Upper lobe of right lung (tissue), 1 donor: ENCODE results near the gene SYT1. TPM values are rescaled to one million over a fixed set of nuclear protein-coding genes. Genes with fewer than 3 reads are reported as not detected.
"Not testable (repeated sequence)": the region's sequence is repeated elsewhere in the genome, so short reads cannot be mapped to it uniquely, and the experiment has no call there.

Source experiments
- ATAC-seq: fragments of 200-7000 bp; cut with Tn5 transposase; one replicate; pipeline ENCODE4 v1.9.1; 2020; ENCODE audit warnings: mild to moderate bottlenecking, moderate library complexity
- DNase-seq: peaks from one replicate; pipeline ENCODE4 v3.0.0-alpha.2; 2020
- H3K27ac ChIP-seq: fragments of 200-600 bp; one replicate; pipeline ENCODE4 v1.8.0; 2022
- H3K27me3 ChIP-seq: fragments of 200-600 bp; one replicate; pipeline ENCODE4 v1.8.0; 2022; ENCODE audit warnings: mild to moderate bottlenecking
- H3K36me3 ChIP-seq: fragments of 200-600 bp; one replicate; pipeline ENCODE4 v1.8.0; 2022
- H3K4me1 ChIP-seq: fragments of 200-600 bp; one replicate; pipeline ENCODE4 v1.8.0; 2022
- H3K4me3 ChIP-seq: fragments of 200-600 bp; one replicate; pipeline ENCODE4 v1.8.0; 2022; ENCODE audit warnings: mild to moderate bottlenecking
- H3K9me3 ChIP-seq: fragments of 200-600 bp; one replicate; pipeline ENCODE4 v1.8.0; 2022
- CTCF ChIP-seq: fragments of 200-600 bp; IDR thresholded peaks from one replicate; pipeline ENCODE4 v1.8.0; 2022; ENCODE audit warnings: antibody characterized with exemption
- intact Hi-C: fragments of 100-400 bp; cut with DNase I; formaldehyde crosslinking; loops from one replicate; pipeline ENCODE4 v1.11.0; 2022
- long read RNA-seq: library from polyadenylated mRNA; unstranded; transcript quantifications from one replicate; pipeline ENCODE4 v2.0.0, GENCODE V29; 2021
- total RNA-seq: library from RNA; stranded (reverse); fragmentation: NEBNext Ultra II Directional; extraction: Animal tissue kit (Norgen Biotek cat#: 25700); gene quantifications from one replicate; pipeline ENCODE4 v1.2.1, GENCODE V29; 2021
- donor health status: DM: no; HTN: yes; CAD: no; lungs with severe emphysema.

Gene SYT1
- 0.58 TPM for total RNA-seq
- long read RNA-seq, partial matches to known transcripts = 0 of 1 reads
- long read RNA-seq, other reads (novel, unspliced or antisense) = 1 of 1 reads

- peak; percentile 59 for ATAC-seq
- TF ChIP-seq CTCF = no peak
- H3K4me1 ChIP-seq = peaks cover 9% of the 10 kb centered on the region
- H3K27ac ChIP-seq = no peak within 1 kb of the TSS
- H3K4me3 ChIP-seq = peak within 1 kb of the TSS; percentile 44
- H3K27me3 ChIP-seq = peaks cover 30% of the 10 kb centered on the region
- peak; percentile 51 for DNase-seq
- no peaks in the 10 kb centered on the region for H3K9me3 ChIP-seq
- no peaks in the 10 kb centered on the region for H3K36me3 ChIP-seq
- intact Hi-C loops = no loop called here
These were observed at the start of gene SYT1 for GRCh38 chr12:78864403-78864869. SYT1 (plus strand) TSS chr12:78864774.

GRCh38 chr12:78818487-78818886 is 46.1 kb upstream of the SYT1 start:
- no peaks in the 10 kb centered on the region for H3K27me3 ChIP-seq
- H3K27ac ChIP-seq = no peak overlapping the region
- H3K36me3 ChIP-seq = no peaks in the 10 kb centered on the region
- no peaks in the 10 kb centered on the region for H3K9me3 ChIP-seq
- ATAC-seq (no peak), DNase-seq (no peak)
- TF ChIP-seq CTCF = no peak
- no peak overlapping the region for H3K4me3 ChIP-seq
- no peaks in the 10 kb centered on the region for H3K4me1 ChIP-seq
- intact Hi-C loops = no loop called here

- intact Hi-C loops = no loop called here
- Histone ChIP-seq H3K4me3 (no peak overlapping the region), H3K36me3 (no peaks in the 10 kb centered on the region), H3K9me3 (no peaks in the 10 kb centered on the region), H3K27ac (no peak overlapping the region), H3K27me3 (no peaks in the 10 kb centered on the region), H3K4me1 (no peaks in the 10 kb centered on the region)
- TF ChIP-seq CTCF = no peak
- DNase-seq (no peak), ATAC-seq (no peak)
These were observed 43.6 kb upstream of the SYT1 start for GRCh38 chr12:78820946-78821345.

- Histone ChIP-seq H3K27ac (no peak overlapping the region), H3K9me3 (no peaks in the 10 kb centered on the region), H3K4me1 (no peaks in the 10 kb centered on the region), H3K27me3 (no peaks in the 10 kb centered on the region), H3K4me3 (no peak overlapping the region), H3K36me3 (no peaks in the 10 kb centered on the region)
- TF ChIP-seq CTCF = no peak
- ATAC-seq (no peak), DNase-seq (no peak)
- intact Hi-C loops = no loop called here
These were observed 39.7 kb upstream of the SYT1 start for GRCh38 chr12:78824918-78825317.

- no peaks in the 10 kb centered on the region for H3K4me1 ChIP-seq
- intact Hi-C loops = no loop called here
- ATAC-seq = no peak
- no peak for DNase-seq
- no peak overlapping the region for H3K4me3 ChIP-seq
- no peaks in the 10 kb centered on the region for H3K9me3 ChIP-seq
- H3K27me3 ChIP-seq = no peaks in the 10 kb centered on the region
- no peaks in the 10 kb centered on the region for H3K36me3 ChIP-seq
- H3K27ac ChIP-seq = no peak overlapping the region
- no peak for TF ChIP-seq CTCF
These were observed 34.9 kb upstream of the SYT1 start for GRCh38 chr12:78829690-78830089.

GRCh38 chr12:78835493-78835892 is 29.1 kb upstream of the SYT1 start:
- intact Hi-C loops = no loop called here
- ATAC-seq = no peak
- no peak for TF ChIP-seq CTCF

GRCh38 chr12:78840518-78841019 is 24.0 kb upstream of the SYT1 start:
- H3K4me3 ChIP-seq, H3K27me3 ChIP-seq, intact Hi-C loops, H3K36me3 ChIP-seq, H3K27ac ChIP-seq, H3K4me1 ChIP-seq, H3K9me3 ChIP-seq, ATAC-seq, DNase-seq: not testable (repeated sequence)

More at GRCh38 chr12:78835493-78835892, 29.1 kb upstream of the SYT1 start:
- Histone ChIP-seq H3K27me3 (no peaks in the 10 kb centered on the region), H3K9me3 (no peaks in the 10 kb centered on the region), H3K36me3 (no peaks in the 10 kb centered on the region), H3K4me1 (no peaks in the 10 kb centered on the region), H3K4me3 (no peak overlapping the region), H3K27ac (no peak overlapping the region)
- no peak for DNase-seq
